ENCODE data around the gene FBXO44. TPM values are rescaled to one million over a fixed set of nuclear protein-coding genes. Genes with fewer than 3 reads are reported as not detected.

FBXO44 gene
- total RNA-seq, 4 donors from 2014 or later = 13.3 to 19.8 (median 16.1) TPM

- DNase-seq (ENCODE audit: extremely low spot score) = no peak
- Histone ChIP-seq H3K4me3 (peak overlapping the region; percentile 31 to 47 (median 40)), H3K36me3 (no peaks in the 10 kb centered on the region), H3K4me1 (peaks cover 8 to 34% (median 31%) of the 10 kb centered on the region in 4 donors), H3K27me3 (peaks cover 5 to 96% (median 30%) of the 10 kb centered on the region in 4 donors), H3K27ac (replicated peaks in 1 of 4) (no peak overlapping the region), H3K9me3 (no peaks in the 10 kb centered on the region)
- intact Hi-C loops (cut with DNase I) = no loop called here
- TF ChIP-seq POLR2A (IDR thresholded peaks at IDR 0.05; ENCODE audit: low read depth) (no peak), POLR2AphosphoS5 (IDR thresholded peaks at IDR 0.05) (no peak), EP300 (IDR thresholded peaks at IDR 0.05) (no peak), CTCF (IDR thresholded peaks at IDR 0.05) (no peak)
- WGBS = 6% methylated on average over 51 of the region's 64 CpGs
Measured at GRCh38 chr1:11691928-11692711, 37.4 kb downstream of the FBXO44 start.

DNA sequence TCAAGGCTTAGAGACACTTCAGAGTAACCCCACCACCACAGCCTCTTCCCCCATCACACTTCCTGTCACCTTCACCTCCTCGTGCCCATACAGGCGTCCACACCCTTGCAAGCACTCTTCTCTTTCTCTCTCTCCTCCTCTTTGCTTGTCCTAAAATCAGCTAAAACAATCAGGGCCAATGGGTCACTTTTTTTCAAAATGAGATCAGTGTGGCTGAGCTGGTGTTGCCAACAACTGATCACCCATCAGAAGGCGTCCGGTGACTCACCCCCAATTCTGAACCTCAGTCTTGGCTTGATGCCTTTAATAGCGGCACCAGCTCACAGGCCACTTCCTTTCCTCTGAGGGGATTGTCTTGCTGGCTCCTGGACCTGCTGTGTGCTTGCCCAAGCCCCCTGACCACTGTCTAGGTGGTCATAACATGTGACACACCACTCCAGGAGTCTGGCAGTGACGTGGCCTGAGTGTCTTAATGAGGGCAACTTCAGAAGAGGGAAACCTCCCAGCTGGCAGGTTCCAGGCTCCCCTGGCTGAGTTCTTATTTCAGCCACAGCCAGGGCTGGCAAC is 38.4 kb downstream of the FBXO44 start:
- WGBS = 26% methylated on average over 6 of the region's 6 CpGs
- Histone ChIP-seq H3K36me3 (no peaks in the 10 kb centered on the region), H3K9me3 (no peaks in the 10 kb centered on the region), H3K27me3 (peaks cover 5 to 96% (median 30%) of the 10 kb centered on the region in 4 donors), H3K4me1 (peaks cover 8 to 34% (median 31%) of the 10 kb centered on the region in 4 donors), H3K4me3 (no peak overlapping the region), H3K27ac (replicated peaks in 1 of 4) (no peak overlapping the region)
- intact Hi-C loops (cut with DNase I) = no loop called here
- TF ChIP-seq POLR2A (IDR thresholded peaks at IDR 0.05; ENCODE audit: low read depth) = no peak
- no peak for TF ChIP-seq CTCF (IDR thresholded peaks at IDR 0.05)
- no peak for TF ChIP-seq POLR2AphosphoS5 (IDR thresholded peaks at IDR 0.05)
- TF ChIP-seq EP300 (IDR thresholded peaks at IDR 0.05) = no peak
- DNase-seq (ENCODE audit: extremely low spot score) = no peak

GRCh38 chr1:11693917-11694316 is 39.2 kb downstream of the FBXO44 start:
- no peaks in the 10 kb centered on the region for H3K36me3 ChIP-seq
- DNase-seq (ENCODE audit: extremely low spot score) = no peak
- no peaks in the 10 kb centered on the region for H3K9me3 ChIP-seq
- TF ChIP-seq EP300 (IDR thresholded peaks at IDR 0.05) = no peak
- no peak for TF ChIP-seq POLR2A (IDR thresholded peaks at IDR 0.05; ENCODE audit: low read depth)
- no peak for TF ChIP-seq POLR2AphosphoS5 (IDR thresholded peaks at IDR 0.05)
- TF ChIP-seq CTCF (IDR thresholded peaks at IDR 0.05) = no peak
- no peak overlapping the region for H3K27ac ChIP-seq (replicated peaks in 1 of 4)
- intact Hi-C loops (cut with DNase I) = no loop called here
- peaks cover 8 to 34% (median 31%) of the 10 kb centered on the region in 4 donors for H3K4me1 ChIP-seq
- 51% methylated on average over 5 of the region's 5 CpGs for WGBS
- no peak overlapping the region for H3K4me3 ChIP-seq
- peaks cover 5 to 94% (median 28%) of the 10 kb centered on the region in 4 donors for H3K27me3 ChIP-seq

GRCh38 chr1:11695861-11696260 is 41.2 kb downstream of the FBXO44 start:
- intact Hi-C loops (cut with DNase I) = no loop called here
- no peaks in the 10 kb centered on the region for H3K9me3 ChIP-seq
- no peak for DNase-seq (ENCODE audit: extremely low spot score)
- peaks cover 5 to 94% (median 24%) of the 10 kb centered on the region in 4 donors for H3K27me3 ChIP-seq
- TF ChIP-seq EP300 (IDR thresholded peaks at IDR 0.05) (no peak), POLR2AphosphoS5 (IDR thresholded peaks at IDR 0.05) (no peak), CTCF (IDR thresholded peaks at IDR 0.05) (no peak), POLR2A (IDR thresholded peaks at IDR 0.05; ENCODE audit: low read depth) (no peak)
- peaks cover 4 to 27% (median 26%) of the 10 kb centered on the region in 4 donors for H3K4me1 ChIP-seq
- WGBS = 86% methylated on average over 5 of the region's 6 CpGs
- no peak overlapping the region for H3K4me3 ChIP-seq
- no peaks in the 10 kb centered on the region for H3K36me3 ChIP-seq
- H3K27ac ChIP-seq (replicated peaks in 1 of 4) = no peak overlapping the region
